HG03571 (cell line): ENCODE data around the gene SOD3.

Experiments used
- ATAC-seq: cut with Tn5 transposase; IDR thresholded peaks from one replicate; pipeline ENCODE4 v1.9.1; 2021; ENCODE audit not compliant: unreplicated experiment

SOD3 gene

GRCh38 chr4:24840826-24841543, 45.6 kb downstream of the SOD3 start:
- ATAC-seq: no peak

GRCh38 chr4:24842356-24842755, 47.0 kb downstream of the SOD3 start:
- no peak for ATAC-seq

DNA sequence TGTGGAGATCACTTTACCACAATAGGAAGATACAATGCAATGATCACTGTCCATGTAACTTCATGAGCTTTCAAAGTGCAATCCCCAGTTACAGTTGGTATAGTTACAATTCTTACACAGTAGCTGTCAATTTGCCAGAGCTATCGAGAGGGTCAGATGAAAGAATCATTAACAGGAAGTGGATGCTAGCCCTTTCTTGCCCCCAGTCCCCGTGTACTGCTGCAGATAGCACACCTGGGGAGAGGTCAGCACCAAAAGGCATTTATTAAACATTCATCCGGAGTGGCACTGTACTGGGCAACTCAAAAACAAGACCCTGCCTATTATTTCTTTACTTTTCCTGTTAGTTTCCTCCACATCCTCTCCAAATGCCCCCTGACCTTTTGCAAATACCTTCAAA, 47.7 kb downstream of the SOD3 start:
- ATAC-seq: no peak

DNA sequence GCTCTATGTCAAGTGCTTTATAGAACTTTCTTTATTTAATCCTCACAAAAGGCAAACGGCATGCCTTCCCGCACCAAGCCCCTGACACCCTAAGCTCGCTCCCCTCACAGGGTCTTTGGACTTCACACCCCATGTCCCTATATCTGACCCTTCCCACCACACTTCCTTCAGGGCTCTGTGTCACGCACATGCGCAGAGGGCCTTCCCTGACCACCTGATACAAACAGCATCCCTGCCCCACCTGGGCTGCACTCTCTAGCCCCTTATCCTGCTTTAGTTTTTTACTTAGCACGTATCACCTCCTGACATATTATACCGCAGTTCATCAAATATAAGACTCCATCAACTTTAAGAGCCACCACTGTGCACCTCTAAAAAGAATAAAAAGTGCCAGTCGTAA, 49.8 kb downstream of the SOD3 start:
- ATAC-seq: no peak

- ATAC-seq: no peak
Measured at GRCh38 chr4:24845902-24846301, 50.5 kb downstream of the SOD3 start.

DNA sequence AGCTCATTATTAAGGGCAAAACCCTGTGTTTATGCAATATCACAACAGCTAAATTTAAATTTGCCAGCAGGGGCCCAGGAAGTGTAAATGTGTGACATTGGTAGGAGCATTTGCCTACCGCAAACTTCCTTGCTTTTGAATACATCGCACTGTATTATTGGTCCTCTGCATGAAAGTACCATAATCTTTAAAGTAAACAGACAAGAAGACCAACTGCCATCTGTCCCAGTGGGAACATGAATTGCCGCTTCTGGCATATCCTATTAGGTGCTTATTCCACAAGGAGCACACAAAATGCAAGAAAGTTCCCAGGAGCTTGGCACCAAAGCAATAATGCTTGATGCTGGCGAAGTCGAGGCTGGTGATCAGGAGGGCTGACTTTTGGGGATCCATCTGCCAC, 51.3 kb downstream of the SOD3 start:
- ATAC-seq: no peak

- no peak for ATAC-seq
Measured at GRCh38 chr4:24849351-24849750, 54.0 kb downstream of the SOD3 start.

DNA sequence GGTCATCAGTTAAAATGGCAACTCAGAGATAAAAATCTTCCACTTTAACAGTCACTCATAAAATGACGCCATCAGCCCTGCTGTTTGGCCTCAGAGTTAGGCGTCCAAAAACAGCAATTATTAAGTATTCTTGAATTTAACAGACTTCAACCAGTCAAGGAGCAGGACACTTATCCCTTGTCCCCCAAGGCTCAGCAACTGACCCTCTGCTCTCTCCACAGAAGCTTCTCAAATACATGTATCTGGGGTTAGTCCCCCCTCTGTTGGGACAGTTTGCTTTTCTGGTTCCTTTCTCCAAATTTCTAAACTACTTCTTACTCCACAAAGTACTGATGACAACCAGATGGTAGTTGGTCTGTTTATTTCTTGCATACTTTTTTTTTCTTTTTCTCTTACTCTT, 54.4 kb downstream of the SOD3 start:
- no peak for ATAC-seq
